Mesothelial cell of epicardium (in vitro differentiated cells): ENCODE data around the gene EIF4G3. TPM values are rescaled to one million over a fixed set of nuclear protein-coding genes. Genes with fewer than 3 reads are reported as not detected.

Source experiments
- DNase-seq, 2 experiments: peaks; one replicate each; pipeline ENCODE4 v3.0.0; 2021; ENCODE audit warnings: low spot score in 2 of 2; ENCODE audit not compliant: unreplicated experiment in 2 of 2
- H3K27ac Mint-ChIP-seq: 2 replicates; pipeline ENCODE4 v1.8.0; 2021; ENCODE audit warnings: mixed read lengths
- H3K27me3 Mint-ChIP-seq: 2 replicates; pipeline ENCODE4 v1.8.0; 2021; ENCODE audit warnings: low read depth, mixed read lengths
- H3K36me3 Mint-ChIP-seq: 2 replicates; pipeline ENCODE4 v1.8.0; 2021; ENCODE audit warnings: mixed read lengths
- H3K4me1 Mint-ChIP-seq: 2 replicates; pipeline ENCODE4 v1.8.0; 2021; ENCODE audit warnings: mixed read lengths
- H3K4me3 Mint-ChIP-seq: 2 replicates; pipeline ENCODE4 v1.8.0; 2021; ENCODE audit warnings: mild to moderate bottlenecking, moderate library complexity, mixed read lengths
- H3K9me3 Mint-ChIP-seq: 2 replicates; pipeline ENCODE4 v1.8.0; 2021; ENCODE audit warnings: mixed read lengths
- CTCF ChIP-seq: fragments of 200-600 bp; sonication (generic); IDR thresholded peaks from one replicate; pipeline ENCODE4 v1.5.0; 2021; ENCODE audit warnings: antibody characterized with exemption; ENCODE audit not compliant: unreplicated experiment
- total RNA-seq: library from RNA; stranded (reverse); gene quantifications from 3 replicates; pipeline ENCODE4 v1.2.1, GENCODE V29; 2021

EIF4G3 gene
- total RNA-seq, 1 donor from 2014 or later, result 106 TPM

- no peak overlapping the region for H3K27ac Mint-ChIP-seq
- no peak overlapping the region for H3K4me3 Mint-ChIP-seq
- peaks cover 36% of the 10 kb centered on the region for H3K36me3 Mint-ChIP-seq
- no peak for TF ChIP-seq CTCF
- peaks cover 1% of the 10 kb centered on the region for H3K9me3 Mint-ChIP-seq
- DNase-seq, result no peak
- H3K4me1 Mint-ChIP-seq, result peaks cover 8% of the 10 kb centered on the region
- no peaks in the 10 kb centered on the region for H3K27me3 Mint-ChIP-seq
Observed at GRCh38 chr1:21160263-21160796, 16.4 kb downstream of the EIF4G3 start.

GRCh38 chr1:21157868-21158267, 18.8 kb downstream of the EIF4G3 start:
- peaks cover 7% of the 10 kb centered on the region for H3K4me1 Mint-ChIP-seq

GRCh38 chr1:21157054-21157453, 19.6 kb downstream of the EIF4G3 start:
- no peak for DNase-seq
- Mint-ChIP-seq H3K27ac (peak overlapping the region; percentile 7), H3K4me3 (no peak overlapping the region), H3K9me3 (no peaks in the 10 kb centered on the region), H3K4me1 (peaks cover 7% of the 10 kb centered on the region), H3K27me3 (no peaks in the 10 kb centered on the region), H3K36me3 (peaks cover 20% of the 10 kb centered on the region)
- TF ChIP-seq CTCF, result no peak

More at GRCh38 chr1:21157868-21158267, 18.8 kb downstream of the EIF4G3 start:
- H3K27ac Mint-ChIP-seq, result no peak overlapping the region
- no peaks in the 10 kb centered on the region for H3K27me3 Mint-ChIP-seq
- no peaks in the 10 kb centered on the region for H3K9me3 Mint-ChIP-seq
- no peak for TF ChIP-seq CTCF
- DNase-seq, result no peak
- peaks cover 21% of the 10 kb centered on the region for H3K36me3 Mint-ChIP-seq
- no peak overlapping the region for H3K4me3 Mint-ChIP-seq

- no peak overlapping the region for H3K4me3 Mint-ChIP-seq
- TF ChIP-seq CTCF, result no peak
- no peaks in the 10 kb centered on the region for H3K27me3 Mint-ChIP-seq
- no peaks in the 10 kb centered on the region for H3K9me3 Mint-ChIP-seq
- peaks cover 8% of the 10 kb centered on the region for H3K4me1 Mint-ChIP-seq
- no peak for DNase-seq
- H3K27ac Mint-ChIP-seq, result peak overlapping the region; percentile 1
- peaks cover 14% of the 10 kb centered on the region for H3K36me3 Mint-ChIP-seq
Observed at GRCh38 chr1:21156019-21156418, 20.7 kb downstream of the EIF4G3 start.

- Mint-ChIP-seq H3K27me3 (no peaks in the 10 kb centered on the region), H3K27ac (no peak overlapping the region), H3K9me3 (no peaks in the 10 kb centered on the region), H3K36me3 (peaks cover 7% of the 10 kb centered on the region), H3K4me1 (peaks cover 14% of the 10 kb centered on the region), H3K4me3 (no peak overlapping the region)
- no peak for DNase-seq
- TF ChIP-seq CTCF, result no peak
Observed at GRCh38 chr1:21154717-21155116, 22.0 kb downstream of the EIF4G3 start.

- no peaks in the 10 kb centered on the region for H3K27me3 Mint-ChIP-seq
Observed at GRCh38 chr1:21153388-21153787, 23.3 kb downstream of the EIF4G3 start.

More at GRCh38 chr1:21153388-21153787, 23.3 kb downstream of the EIF4G3 start:
- Mint-ChIP-seq H3K36me3 (peaks cover 5% of the 10 kb centered on the region), H3K9me3 (no peaks in the 10 kb centered on the region), H3K4me3 (no peak overlapping the region), H3K27ac (peak overlapping the region; percentile 30), H3K4me1 (peaks cover 19% of the 10 kb centered on the region)
- no peak for DNase-seq
- TF ChIP-seq CTCF, result no peak
